NCI-H2107 treated with DMSO at 0.1 percent for 48 hours (cell line): Measurements from ENCODE around the gene CFD.

Experiments used
- DNase-seq: peaks from one replicate; lab custom pipeline; 2025; ENCODE audit not compliant: unreplicated experiment; lab: John Stamatoyannopoulos, UW

The CFD gene

DNA sequence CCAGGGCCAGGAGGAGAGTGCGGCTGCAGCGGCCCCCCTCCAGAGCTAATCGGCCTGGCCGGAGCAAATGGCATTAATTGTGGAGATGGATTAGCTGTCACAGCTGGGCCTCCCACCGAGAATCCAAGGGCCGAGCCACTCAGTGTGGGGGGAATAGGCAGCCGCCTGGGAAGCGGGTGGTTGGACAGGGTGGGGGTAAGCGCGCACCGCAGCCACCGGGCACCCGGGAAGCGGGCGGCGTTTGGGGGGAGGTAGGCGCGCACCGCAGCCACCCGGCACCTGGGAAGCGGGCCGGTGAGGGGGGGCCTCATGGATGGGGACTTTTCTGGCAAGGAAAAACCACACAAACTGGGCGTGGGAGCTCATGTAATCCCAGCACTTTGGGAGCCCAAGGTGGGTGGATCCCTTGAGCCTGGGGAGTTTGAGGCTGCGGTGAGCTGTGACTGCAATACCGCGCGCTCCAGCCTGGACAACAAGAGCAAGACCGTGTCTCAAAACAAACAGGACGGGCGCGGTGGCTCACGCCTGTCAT, 43.9 kb downstream of the CFD start:
- DNase-seq, result no peak

DNA sequence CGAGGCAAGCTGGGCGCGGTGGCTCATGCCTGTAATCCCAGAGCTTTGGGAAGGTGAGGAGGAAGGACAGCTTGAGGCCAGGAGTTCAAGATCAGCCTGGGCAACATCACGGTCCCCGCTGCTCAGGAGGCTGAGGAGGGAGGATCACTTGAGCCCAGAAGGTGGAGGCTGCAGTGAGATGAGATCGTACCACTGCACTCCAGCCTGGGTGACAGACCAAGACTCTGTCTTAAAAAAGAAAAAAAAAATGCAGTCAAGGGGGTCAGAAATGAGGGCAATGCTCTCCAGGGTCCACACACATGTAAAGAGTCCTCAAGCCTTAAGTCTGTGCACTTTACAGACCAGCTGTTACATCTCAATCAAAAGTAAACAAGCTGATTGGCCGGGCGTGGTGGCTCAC, 45.1 kb downstream of the CFD start:
- DNase-seq, result no peak

DNA sequence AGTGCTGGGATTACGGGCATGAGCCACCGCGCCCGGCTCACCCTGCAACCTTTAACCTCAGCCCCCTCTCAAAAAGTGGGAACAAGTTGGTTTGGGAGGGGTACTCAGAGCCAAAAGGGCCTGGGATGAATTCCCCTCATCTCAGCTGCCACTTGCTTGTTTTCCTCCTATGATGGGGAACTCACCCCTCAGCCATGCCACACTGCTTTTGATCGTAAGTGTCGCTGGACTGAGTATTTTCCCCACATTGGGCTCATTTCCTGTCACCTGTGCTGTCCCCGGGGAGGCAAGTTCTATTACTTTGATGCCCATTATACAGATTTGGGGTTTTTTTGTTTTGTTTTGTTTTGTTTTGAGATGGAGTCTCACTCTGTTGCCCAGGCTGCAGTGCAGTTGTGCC, 47.0 kb downstream of the CFD start:
- DNase-seq, result no peak

DNA sequence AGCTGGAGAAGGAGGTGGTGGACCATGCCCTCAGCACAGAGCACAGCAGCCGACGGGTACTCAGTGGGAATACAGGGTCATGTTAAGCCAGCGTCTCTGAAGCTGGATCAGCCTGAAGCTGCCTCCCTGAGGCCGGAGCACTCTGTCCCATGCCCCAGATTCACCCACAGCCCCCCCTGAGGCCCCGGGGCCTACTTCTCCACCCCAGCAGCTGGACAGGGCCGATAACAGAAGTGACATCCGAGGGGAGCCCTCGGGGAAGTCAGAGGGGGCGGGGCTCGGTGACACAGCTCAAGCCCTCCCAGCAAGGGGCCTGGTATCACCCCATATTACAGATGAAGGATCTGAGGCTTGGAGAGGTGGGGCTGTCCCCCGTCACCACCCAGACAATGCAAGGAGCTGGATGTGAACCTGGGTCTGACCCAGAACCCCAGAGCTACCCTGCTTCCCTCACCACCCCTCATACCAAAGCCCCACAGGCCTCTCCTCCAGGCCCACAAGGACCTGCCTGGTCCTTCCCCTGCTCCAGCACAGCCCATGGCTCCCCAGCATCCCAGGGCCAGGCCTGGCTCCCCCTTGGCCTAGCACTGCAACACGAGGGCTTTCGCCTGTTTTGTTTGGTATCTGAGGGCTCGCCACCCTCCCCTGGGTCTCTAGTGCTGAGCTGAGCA, 47.9 kb downstream of the CFD start:
- no peak for DNase-seq

DNA sequence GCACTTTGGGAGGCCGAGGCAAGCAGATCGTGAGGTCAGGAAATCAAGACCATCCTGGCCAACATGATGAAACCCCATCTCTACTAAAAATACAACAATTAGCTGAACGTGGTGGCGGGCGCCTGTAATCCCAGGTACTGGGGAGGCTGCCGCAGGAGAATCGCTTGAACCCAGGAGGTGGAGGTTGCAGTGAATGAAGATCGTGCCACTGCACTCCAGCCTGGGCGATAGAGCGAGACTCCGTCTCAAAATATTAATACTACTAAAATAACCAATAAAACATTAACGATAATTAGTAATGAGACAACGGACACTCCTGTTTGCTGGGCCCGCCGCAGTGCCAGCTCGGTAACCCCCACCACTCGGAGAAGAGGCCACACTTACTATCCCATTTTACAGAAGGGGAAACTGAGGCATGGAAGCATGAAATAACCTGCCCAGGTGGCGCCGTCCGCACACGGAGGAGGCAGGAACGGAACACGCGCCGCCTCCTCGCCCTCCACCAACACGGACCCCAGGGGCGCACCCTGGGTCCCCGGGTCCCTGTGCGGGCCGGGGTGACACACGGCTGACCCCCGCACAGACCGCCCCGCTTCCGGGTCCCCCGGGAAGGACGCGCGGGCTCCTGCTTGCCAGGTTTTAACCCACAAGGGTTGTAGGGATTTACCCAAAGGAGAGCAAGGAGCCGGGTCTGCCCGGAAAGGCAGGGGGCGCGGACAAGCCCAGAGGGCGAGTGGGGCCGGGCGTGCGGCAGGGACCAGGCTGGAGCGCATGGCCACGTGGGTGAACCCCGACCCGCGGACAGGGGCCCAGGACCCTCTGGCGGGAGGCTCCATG, 52.0 kb downstream of the CFD start:
- DNase-seq, result no peak

DNA sequence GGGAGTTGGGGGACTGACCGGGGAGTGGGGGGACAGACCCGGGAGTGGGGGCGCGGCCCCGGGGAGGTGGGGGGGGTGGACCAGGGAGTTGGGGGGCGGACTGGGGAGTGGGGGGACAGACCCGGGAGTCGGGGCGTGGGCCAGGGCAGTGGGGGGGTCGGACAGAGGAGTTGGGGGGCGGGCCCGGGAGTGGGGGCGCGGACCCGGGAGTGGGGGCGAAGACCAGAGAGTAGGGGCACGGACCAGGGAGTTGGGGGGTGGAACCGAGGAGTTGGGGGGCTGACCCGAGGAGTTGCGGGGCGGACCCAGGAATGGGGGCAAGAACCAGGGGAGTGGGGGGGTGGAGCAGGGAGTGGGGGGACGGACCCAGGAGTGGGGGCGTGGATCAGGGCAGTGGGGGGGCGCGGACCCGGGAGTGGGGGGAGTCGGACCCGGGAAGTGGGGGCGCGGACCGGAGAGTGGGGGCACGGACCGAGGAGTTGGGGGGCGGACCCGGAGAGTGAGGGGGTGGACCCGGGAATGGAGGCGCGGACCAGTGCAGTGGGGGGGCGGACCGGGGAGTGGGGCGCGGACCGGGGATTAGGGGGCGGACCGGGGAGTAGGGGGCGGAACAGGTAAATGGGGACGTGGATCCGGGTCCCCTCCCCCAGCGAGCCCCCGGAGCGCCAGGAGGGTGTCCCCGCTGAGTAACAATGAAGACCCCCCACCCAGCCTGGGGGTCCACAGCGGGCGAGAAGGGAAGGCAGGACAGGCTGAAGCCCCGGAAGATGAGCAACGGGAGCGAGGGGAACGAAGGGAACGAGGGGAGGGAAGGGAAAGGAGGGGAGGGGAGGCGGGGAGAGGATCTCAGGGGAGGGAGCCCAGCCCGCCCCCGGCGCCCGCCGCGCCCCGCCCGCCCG, 53.0 kb downstream of the CFD start:
- no peak for DNase-seq
